CD4-positive, alpha-beta T cell treated with Interleukin-10 for 1 hour (primary cell): ENCODE measurements around the gene ABR.

Source experiments
- DNase-seq: peaks from one replicate; pipeline ENCODE4 v3.0.0-alpha.2; 2020

The ABR gene

DNA sequence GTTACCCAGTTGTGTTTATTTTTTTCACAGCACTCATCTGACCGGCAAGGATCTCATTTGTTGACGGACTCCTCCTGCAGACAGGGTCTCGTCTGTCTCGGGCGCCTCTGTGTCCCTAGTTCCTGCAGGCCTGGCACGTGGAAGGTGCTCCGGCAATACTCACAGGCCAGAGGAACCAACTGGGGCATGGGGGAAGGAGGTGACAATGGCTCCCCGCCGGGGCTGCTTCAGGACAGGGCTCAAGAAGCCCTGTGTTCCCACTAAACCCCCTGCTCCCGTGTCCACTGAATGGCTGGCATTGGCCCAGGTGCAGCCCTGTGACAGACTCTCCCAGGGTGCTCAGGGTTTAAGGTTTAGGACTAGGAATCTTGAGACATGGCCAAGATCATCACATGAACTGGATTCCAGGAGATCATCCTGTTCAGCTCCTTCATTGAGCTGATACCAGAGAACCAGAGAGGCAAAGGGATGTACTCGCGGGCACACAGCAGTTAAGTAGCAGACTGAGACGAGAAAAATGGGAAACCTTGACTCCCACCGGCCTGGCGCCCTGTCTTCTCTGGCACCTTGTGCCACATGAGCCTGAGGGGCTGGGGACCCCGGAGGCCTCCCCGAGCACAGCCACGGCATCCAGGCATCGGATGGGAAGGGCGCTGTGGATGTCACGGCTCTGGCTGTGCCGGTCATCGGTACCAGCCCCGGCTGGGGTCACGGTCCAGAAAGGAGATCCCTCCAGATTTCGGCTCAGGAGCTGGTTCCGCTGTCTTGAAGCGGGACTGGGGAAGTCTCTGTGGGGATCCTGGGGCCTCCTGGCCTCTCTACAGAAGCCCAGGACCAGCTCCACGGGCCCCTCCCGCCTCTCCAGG, 153.8 kb downstream of the ABR start:
- DNase-seq, result no peak

DNA sequence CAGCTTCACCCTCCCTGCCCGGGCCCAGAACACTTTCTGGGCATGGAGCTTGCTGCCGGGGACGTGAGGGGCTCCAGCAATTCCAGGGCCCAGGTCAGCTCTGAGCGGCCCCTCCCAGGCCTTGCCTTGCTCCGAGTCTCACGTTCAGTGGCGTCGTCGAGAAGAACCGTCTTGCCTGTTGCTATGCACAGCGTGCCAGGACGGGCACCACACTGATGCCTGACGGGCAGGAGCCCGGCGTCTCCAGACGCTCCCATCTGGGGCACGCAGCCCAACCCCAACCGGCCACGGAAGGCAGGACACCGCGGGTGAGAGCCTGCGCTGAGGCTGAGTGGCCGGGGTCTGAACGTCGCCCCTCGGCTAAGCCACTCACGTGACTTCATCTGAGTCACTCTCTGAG, 155.7 kb downstream of the ABR start:
- DNase-seq, result no peak

DNA sequence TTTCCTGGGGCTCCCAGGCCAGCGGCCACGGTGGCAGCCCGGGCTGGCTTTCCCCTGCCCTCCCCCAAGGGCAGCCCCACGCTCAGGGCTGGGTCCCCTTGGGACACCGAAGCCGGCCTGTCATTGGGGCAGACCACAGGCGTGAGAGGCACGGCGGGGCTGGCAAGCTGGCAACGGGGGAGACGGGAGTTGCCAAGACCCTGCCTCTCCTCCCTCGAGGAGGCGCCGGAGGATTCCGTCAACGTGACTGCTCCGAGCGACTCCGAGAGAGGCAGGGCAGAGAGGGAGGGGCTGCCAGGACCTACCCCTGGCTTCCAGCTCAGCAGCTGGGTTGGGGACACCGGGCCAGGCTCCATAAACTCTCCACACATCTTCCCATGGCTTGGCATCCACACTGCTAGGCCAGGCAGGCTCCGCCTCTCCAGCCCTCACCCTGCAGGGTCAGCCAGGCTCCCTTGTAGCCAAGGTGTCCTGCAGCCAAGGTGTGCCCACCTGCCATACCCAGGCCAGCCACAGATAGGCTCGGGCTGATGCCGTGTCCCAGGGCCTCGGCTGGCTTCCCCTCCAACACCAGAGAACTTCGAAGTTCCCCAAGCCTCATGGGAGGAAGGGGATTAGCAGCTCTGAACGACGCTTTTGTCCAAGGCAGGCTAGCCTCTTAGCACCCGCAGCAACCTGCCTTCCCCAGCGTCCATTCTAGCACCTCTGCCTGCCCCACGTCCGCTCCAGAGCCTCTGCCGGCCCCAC, 157.3 kb downstream of the ABR start:
- no peak for DNase-seq

DNA sequence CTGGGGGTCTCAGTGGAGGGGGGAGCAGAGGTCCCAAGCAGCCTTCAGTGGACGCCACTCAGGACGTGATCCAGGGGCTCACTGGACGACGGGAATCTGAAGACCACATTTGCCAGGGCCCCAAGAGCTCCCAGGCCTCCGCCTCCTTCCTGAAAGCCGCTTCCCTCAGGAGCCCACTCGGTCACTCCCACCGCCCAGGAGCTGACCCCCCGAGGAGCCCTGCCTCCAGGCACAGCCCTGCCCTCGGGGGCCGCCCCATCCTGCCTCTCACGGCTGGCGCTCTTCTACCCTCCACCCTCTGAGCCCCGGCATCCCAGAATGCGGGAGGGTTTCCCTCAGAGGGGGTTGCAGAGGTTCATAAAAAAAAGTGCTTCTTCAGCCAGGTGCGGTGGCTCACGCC, 158.6 kb downstream of the ABR start:
- DNase-seq, result no peak

DNA sequence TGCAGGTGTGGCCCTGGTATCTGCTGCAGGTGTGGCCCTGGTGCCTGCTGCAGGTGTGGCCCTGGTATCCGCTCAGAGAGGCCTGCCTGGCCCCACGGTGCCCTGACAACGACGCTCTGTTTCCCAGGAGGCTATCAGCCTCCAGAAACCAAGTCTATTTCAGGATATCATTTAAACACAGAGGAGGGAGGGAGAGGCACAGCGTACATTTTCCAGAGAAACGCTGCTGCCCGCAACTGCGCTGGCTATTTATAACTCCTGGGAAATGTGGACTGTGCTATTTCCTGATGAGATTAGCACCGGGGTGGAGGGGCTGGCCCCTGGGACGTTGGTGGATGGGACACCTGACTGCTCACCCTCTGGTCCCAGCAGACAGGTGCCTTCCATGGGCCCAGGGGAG, 160.3 kb downstream of the ABR start:
- no peak for DNase-seq

DNA sequence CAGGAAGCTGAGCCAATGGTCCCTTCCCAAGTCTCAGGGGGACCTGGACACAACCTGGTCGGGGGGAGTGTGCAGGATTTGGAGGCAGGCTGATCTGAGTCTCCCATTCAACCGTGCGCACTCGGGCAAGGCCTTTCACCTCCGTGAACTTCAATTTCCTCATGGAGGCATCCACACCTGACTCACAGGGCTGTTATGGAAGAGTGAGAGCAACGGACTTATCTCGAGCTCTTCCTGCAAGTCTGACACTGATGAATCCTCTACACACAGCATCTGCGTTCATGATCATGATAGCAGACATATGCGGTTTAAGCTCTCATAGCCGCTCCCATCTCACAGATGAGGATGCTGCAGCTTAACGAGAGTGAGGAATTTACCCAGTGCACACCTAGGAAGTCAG, 161.2 kb downstream of the ABR start:
- DNase-seq, result no peak

DNA sequence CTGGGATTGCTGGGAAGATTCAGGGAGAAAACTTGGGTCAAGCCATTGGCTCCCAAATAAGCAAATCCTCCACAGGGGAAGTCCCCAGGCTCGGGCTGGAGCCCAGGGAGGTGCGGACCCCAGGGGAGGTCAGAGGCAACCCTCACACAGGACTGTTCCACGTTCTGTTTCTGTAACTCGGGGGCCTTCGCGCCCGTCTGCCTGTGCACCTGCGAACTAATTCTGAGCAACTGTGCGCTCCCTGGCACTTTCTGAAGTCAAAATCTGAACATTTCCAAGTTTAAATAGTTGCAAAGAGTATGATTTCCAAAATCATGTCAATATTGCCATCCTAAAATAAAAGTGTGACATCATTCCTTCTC, 166.1 kb downstream of the ABR start:
- DNase-seq, result no peak

DNA sequence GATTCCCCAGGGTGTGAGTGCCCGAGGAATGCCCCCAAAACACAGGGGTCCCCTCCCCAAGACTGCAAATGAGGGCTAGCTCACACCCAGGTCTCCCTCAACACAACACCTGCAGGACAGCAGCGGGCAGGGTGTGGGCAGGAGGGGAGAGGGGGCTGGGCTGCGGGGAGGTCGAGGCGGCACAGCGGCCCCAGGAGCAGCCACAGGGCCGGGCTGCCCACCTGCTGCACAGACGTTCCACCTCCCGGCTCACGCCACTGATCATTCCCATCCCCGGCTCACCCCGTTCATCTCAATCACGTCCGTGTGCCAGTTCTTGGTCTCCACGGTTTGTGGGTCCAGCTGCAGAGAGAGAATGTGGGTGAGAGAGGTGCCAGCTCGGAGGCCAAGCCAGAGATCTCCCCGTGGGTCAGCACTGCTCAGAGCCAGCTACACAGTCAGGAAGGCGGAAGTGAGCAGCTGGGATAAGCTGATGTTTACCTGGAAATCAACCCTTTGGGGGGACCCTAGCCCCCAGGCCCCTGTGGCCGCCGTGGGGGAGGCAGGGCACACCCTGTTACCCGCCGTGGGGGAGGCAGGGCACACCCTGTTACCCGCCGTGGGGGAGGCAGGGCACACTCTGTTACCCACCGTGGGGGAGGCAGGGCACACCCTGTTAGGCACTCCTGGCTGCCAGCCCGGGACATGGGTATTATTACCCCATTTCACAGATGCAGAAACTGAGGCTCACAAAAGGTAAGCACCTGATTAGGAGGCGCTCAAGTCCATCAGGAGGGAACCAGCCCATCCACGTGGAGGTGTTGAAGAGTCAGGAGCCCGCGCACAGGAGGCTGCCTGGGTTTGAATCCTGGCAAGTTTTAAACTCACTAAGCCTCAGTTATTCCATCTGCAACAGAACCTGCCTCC, 166.7 kb downstream of the ABR start:
- DNase-seq, result no peak

DNA sequence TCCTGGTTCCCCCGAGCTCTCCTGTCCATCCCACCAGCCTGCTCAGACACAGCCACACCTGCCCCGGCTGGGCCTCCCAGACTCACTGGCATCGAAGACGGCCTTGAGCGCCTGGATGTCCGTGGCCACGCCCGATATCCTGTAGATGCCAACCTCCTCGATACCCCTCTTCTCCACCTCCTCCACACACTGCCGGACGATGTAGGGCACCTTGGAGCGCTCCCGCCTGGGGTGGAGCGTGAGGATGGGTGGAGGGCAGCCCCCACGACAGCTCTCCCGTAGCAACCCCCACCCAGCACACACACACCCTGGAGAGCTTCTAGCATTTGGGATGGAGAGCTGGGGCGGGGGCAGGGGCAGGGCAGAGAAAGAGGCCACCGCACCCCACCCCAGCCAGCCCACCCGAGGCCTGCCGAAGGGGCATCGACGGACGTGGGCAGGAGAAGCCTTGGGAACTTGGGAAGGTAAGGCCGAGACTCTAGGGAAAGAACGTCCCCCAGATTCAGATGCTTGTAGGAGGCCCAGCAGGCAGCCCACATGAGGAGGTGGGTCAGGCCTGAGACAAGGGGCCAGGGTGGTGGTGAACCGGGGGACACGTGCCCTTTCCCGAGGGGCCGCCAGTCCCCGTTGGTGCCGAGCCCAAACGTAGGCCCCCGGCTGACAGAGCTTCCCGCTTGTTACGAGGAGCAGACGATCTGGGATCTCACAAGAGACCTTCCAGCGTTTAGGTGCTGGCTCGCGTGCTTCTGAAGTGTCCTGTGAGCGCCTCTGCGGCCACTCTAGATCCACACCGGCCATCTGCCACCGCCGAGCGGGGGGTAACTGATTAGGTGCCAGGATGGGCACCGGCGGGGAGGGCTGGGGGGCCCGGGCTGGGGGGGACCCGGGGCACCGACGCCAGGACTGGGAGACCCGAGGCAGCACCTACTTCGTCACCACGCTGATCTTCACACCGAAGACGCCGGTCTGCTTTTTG, 167.7 kb downstream of the ABR start:
- DNase-seq, result no peak

DNA sequence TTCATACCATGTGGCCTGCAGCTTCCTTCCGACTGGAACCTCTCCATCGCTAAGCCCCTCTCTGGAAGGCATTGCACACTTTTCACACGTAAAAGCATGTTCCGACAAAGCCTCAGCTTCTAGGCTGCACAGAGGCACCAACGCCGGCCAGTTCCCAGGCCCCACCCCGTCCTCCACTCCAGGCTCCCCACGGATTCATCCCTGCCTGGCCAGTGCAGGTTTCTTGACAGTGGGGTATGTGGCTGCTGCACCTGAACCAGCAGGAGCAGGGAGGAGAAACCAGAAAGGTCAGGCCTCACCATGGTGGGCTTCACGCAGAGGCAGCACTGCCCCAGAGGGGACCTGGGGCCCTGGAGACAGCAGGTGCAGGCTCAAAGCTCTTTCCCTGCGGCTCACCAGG, 168.6 kb downstream of the ABR start:
- no peak for DNase-seq

DNA sequence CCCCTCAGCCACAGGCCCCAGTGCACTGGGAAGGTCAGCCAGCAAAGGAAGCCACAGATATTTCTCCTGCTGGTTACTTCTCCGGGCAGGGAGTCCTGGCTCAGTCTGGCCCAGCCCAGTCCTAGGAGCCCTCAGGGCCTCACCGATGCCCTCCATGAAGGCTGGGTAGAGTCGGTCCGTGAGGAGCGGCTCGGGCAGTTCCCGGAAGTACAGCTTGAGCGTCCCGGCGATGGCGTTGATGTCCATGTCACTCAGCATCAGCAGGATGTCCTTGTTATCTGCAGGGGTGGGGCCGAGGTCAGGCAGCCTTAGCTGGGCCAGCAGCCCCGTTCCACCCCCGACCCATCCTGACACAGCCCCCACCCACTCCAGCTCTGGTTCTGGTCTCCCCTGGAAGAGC, 169.2 kb downstream of the ABR start:
- DNase-seq, result no peak

DNA sequence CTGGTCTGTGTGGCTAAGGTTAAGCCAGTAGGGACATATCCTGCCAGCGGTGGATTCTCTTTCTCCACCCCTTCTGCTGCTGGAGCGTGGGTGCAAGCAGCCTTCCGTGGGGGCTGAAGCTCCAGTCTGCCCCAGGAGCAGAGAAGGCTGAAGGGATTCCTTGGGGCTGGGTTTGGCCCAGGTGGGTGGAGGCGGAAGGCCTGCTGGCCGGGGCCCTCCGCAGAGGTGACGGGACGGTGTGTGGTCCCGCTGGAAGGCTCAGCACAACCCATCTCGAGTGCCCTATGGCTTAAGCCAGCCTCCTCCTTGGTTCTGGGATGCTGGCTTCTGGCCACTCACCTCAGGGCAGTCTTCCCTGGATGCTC, 169.7 kb downstream of the ABR start:
- DNase-seq, result no peak

DNA sequence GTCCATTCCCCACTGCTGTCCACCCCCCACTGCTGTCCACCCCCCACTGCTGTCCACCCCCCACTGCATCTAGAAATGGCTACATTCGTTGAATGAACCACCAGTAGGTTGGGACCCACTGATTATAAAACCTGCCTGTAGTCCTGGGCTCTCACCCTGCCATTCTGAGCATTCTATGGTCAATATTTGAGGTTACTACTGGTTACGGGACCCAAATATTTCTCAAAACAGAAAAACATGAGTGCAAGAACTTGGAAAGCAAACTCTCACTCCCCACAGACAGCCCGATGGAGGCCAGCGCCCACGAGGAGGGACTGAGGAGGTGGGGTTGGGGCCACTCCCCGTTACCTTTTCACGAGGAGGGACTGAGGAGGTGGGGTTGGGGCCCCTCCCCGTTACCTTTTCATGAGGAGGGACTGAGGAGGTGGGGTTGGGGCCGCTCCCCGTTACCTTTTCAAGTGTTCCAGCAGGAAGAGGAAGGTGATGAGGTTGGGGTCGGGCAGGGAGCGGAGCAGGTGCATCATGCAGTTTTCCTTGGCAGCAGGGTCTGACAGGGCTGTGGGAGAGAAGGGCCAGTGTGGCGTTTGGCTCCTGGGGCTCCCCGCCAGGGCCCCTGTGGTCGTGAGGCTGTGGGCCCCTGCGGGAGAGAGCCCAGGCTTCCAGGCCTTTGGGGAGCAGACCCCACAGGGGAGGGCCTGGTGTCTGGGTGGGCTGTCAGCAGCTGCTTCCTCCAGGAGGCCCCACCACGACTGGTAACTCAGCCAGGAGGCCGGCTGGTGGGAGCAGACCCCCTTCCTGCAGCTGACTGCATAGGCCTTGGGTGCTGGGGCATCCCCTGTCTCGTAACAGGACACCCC, 170.3 kb downstream of the ABR start:
- no peak for DNase-seq

DNA sequence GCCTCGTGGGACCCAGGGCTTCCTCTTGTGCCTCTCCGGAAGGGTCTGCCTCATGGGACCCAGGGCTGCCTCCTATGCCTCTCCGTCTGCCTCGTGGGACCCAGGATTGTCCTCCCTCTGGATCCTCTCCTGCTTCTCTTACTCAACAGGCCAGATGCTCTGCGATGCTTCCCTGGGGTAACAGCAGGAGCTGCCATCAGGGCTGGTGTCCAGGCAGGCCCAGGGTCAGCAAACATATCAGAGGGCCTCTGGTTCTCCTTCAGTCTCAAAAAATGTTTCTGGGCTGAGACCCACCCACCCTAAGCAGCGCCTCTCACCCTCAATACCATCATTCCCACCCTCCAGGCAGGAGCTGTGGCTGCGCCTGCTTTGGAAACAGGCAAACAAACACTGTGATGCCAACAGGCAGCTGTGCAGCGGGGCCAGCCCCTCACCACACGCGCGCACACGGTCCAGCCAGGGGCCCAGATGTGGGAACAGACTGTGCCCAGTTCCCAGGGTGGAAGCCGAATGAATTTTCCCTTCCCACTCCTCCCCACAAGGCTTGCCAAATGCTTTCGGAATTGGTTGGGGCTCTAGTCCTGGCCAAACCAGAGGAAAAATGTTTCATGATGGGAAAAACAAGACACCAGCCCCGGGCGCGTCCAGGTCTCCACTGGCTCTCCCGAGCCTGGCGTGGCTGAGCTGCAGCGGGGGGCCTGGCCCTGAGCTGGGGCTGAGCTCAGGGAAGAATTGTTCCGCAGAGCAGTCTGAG, 171.6 kb downstream of the ABR start:
- DNase-seq, result no peak

DNA sequence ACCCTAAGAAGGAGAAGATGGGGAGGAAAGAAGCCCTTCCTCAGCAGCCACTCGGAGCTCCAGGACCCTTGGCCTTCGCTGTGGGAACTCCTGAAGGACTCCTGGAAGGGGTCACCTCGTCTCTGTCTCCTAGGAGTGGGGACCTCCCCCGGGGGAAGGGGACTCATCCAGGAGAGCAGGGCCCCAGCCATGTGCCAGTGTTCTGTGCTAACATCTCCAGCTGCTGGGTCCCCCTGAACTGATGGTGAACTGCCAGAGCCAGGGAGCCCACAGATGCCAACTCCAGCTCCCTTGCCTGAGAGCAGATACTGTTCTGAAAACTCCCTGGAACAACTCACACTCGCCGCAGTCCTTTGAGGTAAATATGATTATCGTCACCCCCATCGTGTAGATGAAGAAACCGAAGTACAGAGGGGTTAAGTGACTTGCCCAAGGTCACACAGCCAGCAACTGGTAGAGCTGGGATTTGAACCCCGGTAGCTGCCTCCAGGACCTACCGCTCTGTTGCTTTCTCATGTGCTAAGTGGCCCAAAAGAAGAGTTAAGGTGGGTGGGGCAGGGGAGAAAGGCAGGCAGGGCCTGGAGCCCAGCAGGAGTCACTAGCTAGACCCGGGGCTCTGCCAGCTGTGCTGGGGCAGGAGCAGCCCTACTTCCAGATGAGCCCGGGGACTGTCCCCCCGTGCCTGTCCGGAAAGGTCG, 172.3 kb downstream of the ABR start:
- no peak for DNase-seq

DNA sequence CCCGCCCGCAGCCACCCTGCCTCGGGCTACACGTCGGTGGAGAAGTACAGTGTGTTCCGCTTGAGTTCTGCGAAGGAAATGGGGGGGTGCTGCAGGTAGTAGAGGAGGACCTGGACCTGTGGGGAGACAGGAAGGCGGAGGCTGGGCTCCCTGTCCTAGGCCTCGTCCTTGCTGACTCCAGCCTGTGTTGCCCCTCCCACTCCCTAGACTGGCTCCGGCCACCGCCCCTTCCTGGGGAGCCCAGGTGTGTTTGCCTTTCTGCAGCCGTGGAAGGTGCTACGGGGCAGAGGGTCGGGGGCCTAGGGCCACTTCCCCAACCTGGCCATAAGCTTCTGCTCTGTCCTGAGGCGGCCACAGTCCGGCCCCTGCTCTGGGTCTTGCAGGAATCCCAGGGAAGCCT, 173.7 kb downstream of the ABR start:
- no peak for DNase-seq

DNA sequence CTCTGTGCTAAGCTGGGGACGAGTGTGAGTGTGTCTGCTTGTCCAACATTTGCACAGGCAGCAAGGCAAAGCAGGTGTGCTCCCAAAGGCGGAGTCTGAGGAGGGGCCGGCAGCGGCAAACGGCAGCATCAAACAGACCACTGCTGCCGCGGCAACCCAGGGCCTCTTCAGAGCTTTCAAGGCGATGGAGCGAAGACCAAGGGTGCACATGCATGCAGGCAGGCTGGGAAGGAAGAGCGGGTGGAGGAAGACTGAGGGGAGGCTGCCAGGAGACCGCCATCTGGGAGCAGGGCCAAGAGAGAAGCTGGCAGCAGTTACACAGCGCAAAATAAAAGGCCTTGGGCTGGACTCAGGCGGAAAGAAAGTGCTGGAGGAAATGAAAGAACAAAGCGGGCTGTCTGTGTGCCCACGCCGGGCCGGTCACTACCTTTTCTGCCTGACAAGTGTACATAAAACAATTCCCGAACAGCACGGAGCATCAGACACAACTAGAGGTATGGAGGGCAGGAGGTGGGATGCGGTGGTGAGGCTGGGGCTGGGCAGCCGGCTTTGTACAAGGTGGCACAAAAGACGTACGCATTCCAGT, 174.3 kb downstream of the ABR start:
- no peak for DNase-seq

DNA sequence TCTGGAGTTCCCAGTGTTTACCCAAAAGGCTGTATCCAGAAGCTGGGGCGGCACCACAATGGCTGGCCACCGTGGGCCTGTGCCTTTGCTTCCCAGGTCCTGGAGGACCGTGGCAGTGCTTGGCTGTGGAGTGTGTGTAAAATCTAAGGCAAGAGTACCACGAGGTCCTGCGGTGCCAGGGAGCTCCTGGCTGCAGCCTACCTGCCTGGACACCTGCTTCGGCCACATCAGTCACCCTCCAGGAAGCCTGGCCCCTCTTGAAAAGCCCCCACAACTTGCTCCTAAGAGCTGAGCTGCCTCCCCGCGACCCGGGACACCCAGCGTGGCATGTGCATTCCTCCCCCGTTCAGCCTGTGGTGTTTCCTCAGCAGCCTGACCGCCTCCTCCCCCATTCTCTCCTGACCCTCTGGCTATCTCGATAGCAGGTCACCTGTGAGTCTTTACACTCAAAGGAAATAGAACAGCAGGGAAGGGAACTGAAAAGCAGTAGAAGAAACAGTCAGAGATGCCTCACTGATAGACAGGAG, 174.9 kb downstream of the ABR start:
- DNase-seq, result no peak
